Tibial nerve (tissue), 4 donors: ENCODE data around the gene RGR. TPM values are rescaled to one million over a fixed set of nuclear protein-coding genes. Genes with fewer than 3 reads are reported as not detected.

ENCODE experiments used
- DNase-seq, 2 donors: peaks; one replicate each; pipeline ENCODE4 v3.0.0-alpha.2; 2019; ENCODE audit warnings: low spot score in 2 of 2
- H3K27ac ChIP-seq, 4 donors: fragments of 200-600 bp; sonication (generic) in 3 of 4; one replicate each; pipeline ENCODE4 v1.5.1; 2017 to 2019; ENCODE audit warnings: mild to moderate bottlenecking in 1 of 4
- H3K27me3 ChIP-seq, 2 donors: fragments of 200-600 bp; sonication (generic) in 1 of 2; one replicate each; pipeline versions ENCODE4 v1.5.1 to v1.6.0; 2017 to 2019
- H3K36me3 ChIP-seq, 3 donors: fragments of 200-600 bp; sonication (generic); one replicate each; pipeline ENCODE4 v1.5.1; 2018 to 2019
- H3K4me1 ChIP-seq, 4 donors: fragments of 200-600 bp; sonication (generic) in 3 of 4; one replicate each; pipeline ENCODE4 v1.5.1; 2017 to 2019
- H3K4me3 ChIP-seq, 4 donors: fragments of 200-600 bp; sonication (generic) in 3 of 4; one replicate each; pipeline ENCODE4 v1.5.1; 2017 to 2019; ENCODE audit warnings: mild to moderate bottlenecking in 1 of 4, moderate library complexity in 1 of 4
- H3K9me3 ChIP-seq, 4 donors: fragments of 200-600 bp; sonication (generic) in 3 of 4; one replicate each; pipeline ENCODE4 v1.5.1; 2017 to 2019
- EP300 ChIP-seq, 2 donors: sonication (generic); formaldehyde crosslinking; IDR thresholded peaks; one replicate each; pipeline ENCODE4 v1.6.1; 2017; ENCODE audit warnings: antibody characterized with exemption in 2 of 2, mild to moderate bottlenecking in 1 of 2
- POLR2A ChIP-seq, 2 donors: fragments of 450-650 bp; IDR thresholded peaks; one replicate each; pipeline ENCODE4 v1.6.1; 2017; ENCODE audit warnings: antibody characterized with exemption in 2 of 2, mild to moderate bottlenecking in 2 of 2, moderate library complexity in 2 of 2
- WGBS, 2 donors: methylation state at CpG; one replicate each; pipeline ENCODE4 v1.1.5; 2018; 5-methylcytosine and 5-hydroxymethylcytosine counted together
- total RNA-seq, 4 donors: library from RNA; depleted of rRNA; stranded (reverse); fragments of >200 nt; gene quantifications; one replicate each; pipeline ENCODE4 v1.1.0, GENCODE V29; 2016
- TF ChIP-seq, protein P1 (sequence below), 5 experiments: fragments of 200-600 bp in 3 of 5; fragments of 450-650 bp in 2 of 5; sonication (generic) in 3 of 5; IDR thresholded peaks; one replicate each; pipeline ENCODE4 v1.5.1; 2016 to 2019; ENCODE audit warnings: antibody characterized with exemption in 5 of 5, mild to moderate bottlenecking in 3 of 5, moderate library complexity in 2 of 5

RGR gene, protein sequence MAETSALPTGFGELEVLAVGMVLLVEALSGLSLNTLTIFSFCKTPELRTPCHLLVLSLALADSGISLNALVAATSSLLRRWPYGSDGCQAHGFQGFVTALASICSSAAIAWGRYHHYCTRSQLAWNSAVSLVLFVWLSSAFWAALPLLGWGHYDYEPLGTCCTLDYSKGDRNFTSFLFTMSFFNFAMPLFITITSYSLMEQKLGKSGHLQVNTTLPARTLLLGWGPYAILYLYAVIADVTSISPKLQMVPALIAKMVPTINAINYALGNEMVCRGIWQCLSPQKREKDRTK
- total RNA-seq = under 1 TPM in 1 of 4 donors, not detected in 3; 0.42 TPM

DNA sequence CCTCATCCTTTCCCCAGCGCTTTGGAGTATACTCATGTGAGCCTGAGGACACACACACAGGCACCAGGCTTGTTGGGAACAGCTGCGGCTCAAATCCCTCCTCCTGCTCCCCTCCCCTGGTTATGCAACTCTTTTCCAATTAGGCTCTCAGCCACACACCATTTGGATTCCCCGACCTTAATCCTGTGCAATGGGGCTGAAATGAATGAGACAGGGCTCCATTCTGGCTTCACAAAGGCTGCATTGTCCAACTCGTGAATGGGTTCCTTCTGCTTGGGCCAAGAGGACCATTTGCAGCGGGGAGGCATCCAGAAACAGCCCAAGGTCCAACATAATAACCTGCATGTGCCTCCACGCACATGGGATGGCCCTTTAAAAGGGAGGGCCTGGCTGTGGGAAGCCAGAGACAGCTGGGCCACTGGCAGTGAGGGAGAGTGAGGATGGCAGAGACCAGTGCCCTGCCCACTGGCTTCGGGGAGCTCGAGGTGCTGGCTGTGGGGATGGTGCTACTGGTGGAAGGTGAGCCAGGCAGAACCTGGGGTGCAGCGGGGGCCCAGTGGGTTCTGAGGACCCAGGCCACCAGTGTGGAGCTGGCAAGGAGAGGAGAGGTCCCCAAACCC lies at the start of gene RGR:
Gene RGR, plus strand, starts transcription at position 403 of the 620 bp plus-strand sequence. Its CDS starts 38 bp downstream, at position 441.
- Histone ChIP-seq H3K36me3 (no peaks in the 10 kb centered on the region), H3K27me3 (no peaks in the 10 kb centered on the region), H3K4me1 (peaks cover 0 to 27% (median 0%) of the 10 kb centered on the region in 4 donors), H3K4me3 (peak within 1 kb of the TSS in 1 of 4 donors; percentile 19), H3K9me3 (no peaks in the 10 kb centered on the region), H3K27ac (peak within 1 kb of the TSS; percentile 60 to 84 (median 70))
- WGBS, 2 donors = 20 to 30% methylated on average over 9 of the region's 9 CpGs
- TF ChIP-seq, protein P1, sequence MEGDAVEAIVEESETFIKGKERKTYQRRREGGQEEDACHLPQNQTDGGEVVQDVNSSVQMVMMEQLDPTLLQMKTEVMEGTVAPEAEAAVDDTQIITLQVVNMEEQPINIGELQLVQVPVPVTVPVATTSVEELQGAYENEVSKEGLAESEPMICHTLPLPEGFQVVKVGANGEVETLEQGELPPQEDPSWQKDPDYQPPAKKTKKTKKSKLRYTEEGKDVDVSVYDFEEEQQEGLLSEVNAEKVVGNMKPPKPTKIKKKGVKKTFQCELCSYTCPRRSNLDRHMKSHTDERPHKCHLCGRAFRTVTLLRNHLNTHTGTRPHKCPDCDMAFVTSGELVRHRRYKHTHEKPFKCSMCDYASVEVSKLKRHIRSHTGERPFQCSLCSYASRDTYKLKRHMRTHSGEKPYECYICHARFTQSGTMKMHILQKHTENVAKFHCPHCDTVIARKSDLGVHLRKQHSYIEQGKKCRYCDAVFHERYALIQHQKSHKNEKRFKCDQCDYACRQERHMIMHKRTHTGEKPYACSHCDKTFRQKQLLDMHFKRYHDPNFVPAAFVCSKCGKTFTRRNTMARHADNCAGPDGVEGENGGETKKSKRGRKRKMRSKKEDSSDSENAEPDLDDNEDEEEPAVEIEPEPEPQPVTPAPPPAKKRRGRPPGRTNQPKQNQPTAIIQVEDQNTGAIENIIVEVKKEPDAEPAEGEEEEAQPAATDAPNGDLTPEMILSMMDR (IDR thresholded peaks at IDR 0.05) = no peak
- peak; percentile 34 to 90 for TF ChIP-seq EP300 (IDR thresholded peaks at IDR 0.05)
- peak in 1 of 2 donors; percentile 22 for TF ChIP-seq POLR2A (IDR thresholded peaks at IDR 0.05)
- DNase-seq = peak; percentile 26 to 33

DNA sequence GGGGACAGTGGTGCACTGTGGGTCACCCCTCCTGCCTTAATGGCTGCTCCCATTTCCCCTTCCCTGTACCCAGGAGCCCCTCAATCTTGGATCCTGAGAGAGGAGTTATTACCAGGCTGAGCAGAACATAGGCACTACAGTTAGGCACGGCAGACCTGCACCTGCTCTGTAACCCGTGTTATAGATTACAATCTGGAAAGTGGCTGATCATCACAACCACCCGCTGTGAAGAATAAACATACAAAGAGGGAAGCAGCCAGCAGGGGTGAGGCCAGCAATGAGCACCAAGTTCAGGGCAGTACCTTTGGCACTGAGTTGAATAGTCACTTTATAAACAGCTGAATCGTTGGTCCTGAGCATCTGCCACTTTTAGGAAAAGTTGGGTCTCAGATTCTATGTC lies 48.8 kb upstream of the RGR start:
- Histone ChIP-seq H3K27me3 (peaks cover 0 to 38% of the 10 kb centered on the region in 2 donors), H3K36me3 (no peaks in the 10 kb centered on the region), H3K27ac (no peak overlapping the region), H3K9me3 (no peaks in the 10 kb centered on the region), H3K4me3 (no peak overlapping the region), H3K4me1 (peaks cover 0 to 19% (median 7%) of the 10 kb centered on the region in 4 donors)
- TF ChIP-seq, protein P1 (IDR thresholded peaks at IDR 0.05) = no peak
- TF ChIP-seq EP300 (IDR thresholded peaks at IDR 0.05) (no peak), POLR2A (IDR thresholded peaks at IDR 0.05) (no peak)
- WGBS, 2 donors = 30 to 39% methylated on average over 4 of the region's 4 CpGs
- no peak for DNase-seq

DNA sequence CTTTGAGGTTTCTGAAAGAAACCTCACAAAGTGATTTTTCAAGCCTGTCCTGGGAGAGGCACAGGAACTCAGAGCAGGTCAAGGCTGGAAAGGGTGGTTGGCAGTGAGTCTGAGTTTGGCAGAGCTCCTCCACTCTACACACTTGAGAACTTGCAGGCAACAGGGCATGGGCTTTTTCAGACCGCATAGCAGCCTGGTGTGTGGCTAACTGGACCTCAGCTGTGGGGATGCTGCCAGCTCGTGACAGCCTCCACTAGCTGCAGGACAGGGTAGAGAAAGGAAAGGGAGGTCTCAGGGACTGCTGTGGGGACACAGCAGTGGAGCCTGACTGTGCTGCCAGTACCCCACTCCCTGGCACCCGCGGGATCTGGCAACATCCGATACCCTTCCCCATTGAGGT lies 47.9 kb upstream of the RGR start:
- 44 to 65% methylated on average over 5 of the region's 5 CpGs for WGBS, 2 donors
- no peaks in the 10 kb centered on the region for H3K9me3 ChIP-seq
- peaks cover 0 to 38% of the 10 kb centered on the region in 2 donors for H3K27me3 ChIP-seq
- no peak overlapping the region for H3K4me3 ChIP-seq
- no peak for DNase-seq
- H3K4me1 ChIP-seq = peaks cover 0 to 19% (median 7%) of the 10 kb centered on the region in 4 donors
- no peak for TF ChIP-seq POLR2A (IDR thresholded peaks at IDR 0.05)
- TF ChIP-seq, protein P1 (IDR thresholded peaks at IDR 0.05) = no peak
- no peak overlapping the region for H3K27ac ChIP-seq
- no peaks in the 10 kb centered on the region for H3K36me3 ChIP-seq

DNA sequence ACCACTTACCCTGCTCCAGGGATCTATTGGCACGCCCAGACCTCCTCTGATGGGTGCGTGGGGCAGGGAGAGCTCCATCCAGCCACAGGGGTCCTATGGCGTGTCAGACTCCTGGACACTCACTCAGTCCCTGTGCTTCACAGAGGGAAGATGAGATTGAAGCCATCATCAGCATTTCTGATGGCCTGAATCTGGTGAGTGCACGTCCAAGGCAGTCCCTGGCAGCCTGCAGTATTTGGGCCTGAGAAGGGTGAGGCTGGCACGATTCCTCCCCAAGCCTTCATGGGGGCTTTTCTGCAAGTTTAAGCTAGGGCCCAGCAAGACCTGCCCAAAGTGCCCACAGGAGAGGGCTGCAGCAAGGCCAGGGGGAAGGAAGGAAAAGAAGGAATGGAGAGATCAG lies 47.2 kb upstream of the RGR start:
- H3K4me1 ChIP-seq = peaks cover 0 to 19% (median 7%) of the 10 kb centered on the region in 4 donors
- TF ChIP-seq EP300 (IDR thresholded peaks at IDR 0.05) = no peak
- TF ChIP-seq, protein P1 (IDR thresholded peaks at IDR 0.05) = no peak
- no peak for TF ChIP-seq POLR2A (IDR thresholded peaks at IDR 0.05)
- no peaks in the 10 kb centered on the region for H3K36me3 ChIP-seq
- no peak overlapping the region for H3K27ac ChIP-seq
- no peak overlapping the region for H3K4me3 ChIP-seq
- peaks cover 0 to 38% of the 10 kb centered on the region in 2 donors for H3K27me3 ChIP-seq
- H3K9me3 ChIP-seq = no peaks in the 10 kb centered on the region
- WGBS, 2 donors = 75 to 88% methylated on average over 4 to 5 of the region's 5 CpGs
- DNase-seq = no peak
